ENCODE data around the gene ATP13A3. TPM values are rescaled to one million over a fixed set of nuclear protein-coding genes. Genes with fewer than 3 reads are reported as not detected.

Gene ATP13A3
- total and polyA plus RNA-seq, 9 of the 15 experiments (the other 6 are each of a cell fraction or from before 2014, with no cell fraction given) = 16.6 to 135 (median 86.6) TPM

DNA sequence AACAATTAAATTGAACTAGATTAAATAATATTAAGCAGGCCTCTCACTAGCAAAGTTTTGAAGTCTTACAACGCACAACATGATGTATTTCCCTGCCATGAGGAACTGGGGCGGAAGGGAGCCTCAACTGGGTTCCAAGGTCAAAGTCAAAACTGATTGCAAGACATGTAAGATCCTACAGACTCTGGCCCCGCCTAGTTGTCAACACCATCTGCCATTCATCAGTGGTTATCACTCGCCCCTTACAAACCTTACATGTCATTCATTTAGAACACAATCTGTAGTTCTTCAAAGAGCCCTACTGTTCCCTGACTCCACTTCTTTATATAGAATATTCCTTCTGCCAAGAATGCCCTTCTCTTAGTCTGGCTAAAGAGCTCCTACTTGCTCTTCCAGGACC, 10.0 kb downstream of the ATP13A3 start (continued):
- TF ChIP-seq, protein P1, sequence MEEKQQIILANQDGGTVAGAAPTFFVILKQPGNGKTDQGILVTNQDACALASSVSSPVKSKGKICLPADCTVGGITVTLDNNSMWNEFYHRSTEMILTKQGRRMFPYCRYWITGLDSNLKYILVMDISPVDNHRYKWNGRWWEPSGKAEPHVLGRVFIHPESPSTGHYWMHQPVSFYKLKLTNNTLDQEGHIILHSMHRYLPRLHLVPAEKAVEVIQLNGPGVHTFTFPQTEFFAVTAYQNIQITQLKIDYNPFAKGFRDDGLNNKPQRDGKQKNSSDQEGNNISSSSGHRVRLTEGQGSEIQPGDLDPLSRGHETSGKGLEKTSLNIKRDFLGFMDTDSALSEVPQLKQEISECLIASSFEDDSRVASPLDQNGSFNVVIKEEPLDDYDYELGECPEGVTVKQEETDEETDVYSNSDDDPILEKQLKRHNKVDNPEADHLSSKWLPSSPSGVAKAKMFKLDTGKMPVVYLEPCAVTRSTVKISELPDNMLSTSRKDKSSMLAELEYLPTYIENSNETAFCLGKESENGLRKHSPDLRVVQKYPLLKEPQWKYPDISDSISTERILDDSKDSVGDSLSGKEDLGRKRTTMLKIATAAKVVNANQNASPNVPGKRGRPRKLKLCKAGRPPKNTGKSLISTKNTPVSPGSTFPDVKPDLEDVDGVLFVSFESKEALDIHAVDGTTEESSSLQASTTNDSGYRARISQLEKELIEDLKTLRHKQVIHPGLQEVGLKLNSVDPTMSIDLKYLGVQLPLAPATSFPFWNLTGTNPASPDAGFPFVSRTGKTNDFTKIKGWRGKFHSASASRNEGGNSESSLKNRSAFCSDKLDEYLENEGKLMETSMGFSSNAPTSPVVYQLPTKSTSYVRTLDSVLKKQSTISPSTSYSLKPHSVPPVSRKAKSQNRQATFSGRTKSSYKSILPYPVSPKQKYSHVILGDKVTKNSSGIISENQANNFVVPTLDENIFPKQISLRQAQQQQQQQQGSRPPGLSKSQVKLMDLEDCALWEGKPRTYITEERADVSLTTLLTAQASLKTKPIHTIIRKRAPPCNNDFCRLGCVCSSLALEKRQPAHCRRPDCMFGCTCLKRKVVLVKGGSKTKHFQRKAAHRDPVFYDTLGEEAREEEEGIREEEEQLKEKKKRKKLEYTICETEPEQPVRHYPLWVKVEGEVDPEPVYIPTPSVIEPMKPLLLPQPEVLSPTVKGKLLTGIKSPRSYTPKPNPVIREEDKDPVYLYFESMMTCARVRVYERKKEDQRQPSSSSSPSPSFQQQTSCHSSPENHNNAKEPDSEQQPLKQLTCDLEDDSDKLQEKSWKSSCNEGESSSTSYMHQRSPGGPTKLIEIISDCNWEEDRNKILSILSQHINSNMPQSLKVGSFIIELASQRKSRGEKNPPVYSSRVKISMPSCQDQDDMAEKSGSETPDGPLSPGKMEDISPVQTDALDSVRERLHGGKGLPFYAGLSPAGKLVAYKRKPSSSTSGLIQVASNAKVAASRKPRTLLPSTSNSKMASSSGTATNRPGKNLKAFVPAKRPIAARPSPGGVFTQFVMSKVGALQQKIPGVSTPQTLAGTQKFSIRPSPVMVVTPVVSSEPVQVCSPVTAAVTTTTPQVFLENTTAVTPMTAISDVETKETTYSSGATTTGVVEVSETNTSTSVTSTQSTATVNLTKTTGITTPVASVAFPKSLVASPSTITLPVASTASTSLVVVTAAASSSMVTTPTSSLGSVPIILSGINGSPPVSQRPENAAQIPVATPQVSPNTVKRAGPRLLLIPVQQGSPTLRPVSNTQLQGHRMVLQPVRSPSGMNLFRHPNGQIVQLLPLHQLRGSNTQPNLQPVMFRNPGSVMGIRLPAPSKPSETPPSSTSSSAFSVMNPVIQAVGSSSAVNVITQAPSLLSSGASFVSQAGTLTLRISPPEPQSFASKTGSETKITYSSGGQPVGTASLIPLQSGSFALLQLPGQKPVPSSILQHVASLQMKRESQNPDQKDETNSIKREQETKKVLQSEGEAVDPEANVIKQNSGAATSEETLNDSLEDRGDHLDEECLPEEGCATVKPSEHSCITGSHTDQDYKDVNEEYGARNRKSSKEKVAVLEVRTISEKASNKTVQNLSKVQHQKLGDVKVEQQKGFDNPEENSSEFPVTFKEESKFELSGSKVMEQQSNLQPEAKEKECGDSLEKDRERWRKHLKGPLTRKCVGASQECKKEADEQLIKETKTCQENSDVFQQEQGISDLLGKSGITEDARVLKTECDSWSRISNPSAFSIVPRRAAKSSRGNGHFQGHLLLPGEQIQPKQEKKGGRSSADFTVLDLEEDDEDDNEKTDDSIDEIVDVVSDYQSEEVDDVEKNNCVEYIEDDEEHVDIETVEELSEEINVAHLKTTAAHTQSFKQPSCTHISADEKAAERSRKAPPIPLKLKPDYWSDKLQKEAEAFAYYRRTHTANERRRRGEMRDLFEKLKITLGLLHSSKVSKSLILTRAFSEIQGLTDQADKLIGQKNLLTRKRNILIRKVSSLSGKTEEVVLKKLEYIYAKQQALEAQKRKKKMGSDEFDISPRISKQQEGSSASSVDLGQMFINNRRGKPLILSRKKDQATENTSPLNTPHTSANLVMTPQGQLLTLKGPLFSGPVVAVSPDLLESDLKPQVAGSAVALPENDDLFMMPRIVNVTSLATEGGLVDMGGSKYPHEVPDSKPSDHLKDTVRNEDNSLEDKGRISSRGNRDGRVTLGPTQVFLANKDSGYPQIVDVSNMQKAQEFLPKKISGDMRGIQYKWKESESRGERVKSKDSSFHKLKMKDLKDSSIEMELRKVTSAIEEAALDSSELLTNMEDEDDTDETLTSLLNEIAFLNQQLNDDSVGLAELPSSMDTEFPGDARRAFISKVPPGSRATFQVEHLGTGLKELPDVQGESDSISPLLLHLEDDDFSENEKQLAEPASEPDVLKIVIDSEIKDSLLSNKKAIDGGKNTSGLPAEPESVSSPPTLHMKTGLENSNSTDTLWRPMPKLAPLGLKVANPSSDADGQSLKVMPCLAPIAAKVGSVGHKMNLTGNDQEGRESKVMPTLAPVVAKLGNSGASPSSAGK (IDR thresholded peaks at IDR 0.05) = 0 out of 2 replicates have a peak, but pooled peaks have one; percentile 16
- TF ChIP-seq RNF2 (IDR thresholded peaks at IDR 0.05) (no peak), HNRNPK (IDR thresholded peaks at IDR 0.05; ENCODE audit: low read depth, low read length, poor library complexity, severe bottlenecking) (no peak), XRCC4 (IDR thresholded peaks at IDR 0.05; ENCODE audit: extremely low read depth, insufficient read depth, insufficient read length) (no peak), NCOR1 (IDR thresholded peaks at IDR 0.05) (peak; percentile 46; the same call in 1 of the 2 replicates), CREBBP (IDR thresholded peaks at IDR 0.05; ENCODE audit: low read depth, low read length) (no peak), NBN (IDR thresholded peaks at IDR 0.05; ENCODE audit: low read depth) (0 out of 2 replicates have a peak, but pooled peaks have one; percentile 48), CTBP1 (IDR thresholded peaks at IDR 0.05; ENCODE audit: borderline replicate concordance) (peak; percentile 56; the same call in 1 of the 2 replicates), ZNF324 (CRISPR knock-in tag; IDR thresholded peaks at IDR 0.05) (no peak), NR2C1 (IDR thresholded peaks at IDR 0.05) (peak; percentile 77), NR2C1 (tag; IDR thresholded peaks at IDR 0.05) (peak; percentile 78), SP1 (CRISPR knock-in tag; IDR thresholded peaks at IDR 0.05) (0 out of 2 replicates have a peak, but pooled peaks have one; percentile 38), ILK (tag; IDR thresholded peaks at IDR 0.05; ENCODE audit: borderline replicate concordance, low read depth) (no peak), HDAC3 (IDR thresholded peaks at IDR 0.05; ENCODE audit: borderline replicate concordance, partially characterized antibody) (peak; percentile 23), LEF1 (IDR thresholded peaks at IDR 0.05) (peak; percentile 88), STAG1 (CRISPR knock-in tag; IDR thresholded peaks at IDR 0.05; ENCODE audit: borderline replicate concordance) (no peak), SAP30 (IDR thresholded peaks at IDR 0.05; ENCODE audit: borderline replicate concordance, insufficient read depth, low read depth, low read length, poor library complexity, severe bottlenecking) (no peak)
- TF ChIP-seq, protein P2, sequence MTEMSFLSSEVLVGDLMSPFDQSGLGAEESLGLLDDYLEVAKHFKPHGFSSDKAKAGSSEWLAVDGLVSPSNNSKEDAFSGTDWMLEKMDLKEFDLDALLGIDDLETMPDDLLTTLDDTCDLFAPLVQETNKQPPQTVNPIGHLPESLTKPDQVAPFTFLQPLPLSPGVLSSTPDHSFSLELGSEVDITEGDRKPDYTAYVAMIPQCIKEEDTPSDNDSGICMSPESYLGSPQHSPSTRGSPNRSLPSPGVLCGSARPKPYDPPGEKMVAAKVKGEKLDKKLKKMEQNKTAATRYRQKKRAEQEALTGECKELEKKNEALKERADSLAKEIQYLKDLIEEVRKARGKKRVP (CRISPR knock-in tag; IDR thresholded peaks at IDR 0.05) = peak; percentile 36; the same call in 1 of the 2 replicates
